Kasumi-1 (cell line): Measurements from ENCODE around the gene CCRL2.
"Not testable (repeated sequence)": the region's sequence is repeated elsewhere in the genome, so short reads cannot be mapped to it uniquely, and the experiment has no call there.

ENCODE experiments used
- DNase-seq, 2 experiments: peaks; one replicate each; lab custom pipeline; 2025; lab: John Stamatoyannopoulos, UW

CCRL2 gene

GRCh38 chr3:46405301-46406019 is 1.6 kb upstream of the CCRL2 start:
- DNase-seq = no peak

GRCh38 chr3:46406443-46406787 is 644 bp upstream of the CCRL2 start:
- DNase-seq = no peak

- DNase-seq = no peak
Measured at GRCh38 chr3:46407970-46408369, 911 bp downstream of the CCRL2 start.

GRCh38 chr3:46408853-46409252 is 1.8 kb downstream of the CCRL2 start:
- no peak for DNase-seq

- no peak for DNase-seq
Measured at GRCh38 chr3:46409739-46410489, 2.9 kb downstream of the CCRL2 start.

- DNase-seq = no peak
Measured at GRCh38 chr3:46410669-46411068, 3.6 kb downstream of the CCRL2 start.

- DNase-seq = no peak
Measured at GRCh38 chr3:46411271-46411670, 4.2 kb downstream of the CCRL2 start.

GRCh38 chr3:46412786-46413298 is 5.8 kb downstream of the CCRL2 start:
- DNase-seq = no peak

- peak; percentile 10 to 12 for DNase-seq
Measured at GRCh38 chr3:46413951-46414350, 6.9 kb downstream of the CCRL2 start.

- no peak for DNase-seq
Measured at GRCh38 chr3:46414739-46415138, 7.7 kb downstream of the CCRL2 start.

- no peak for DNase-seq
Measured at GRCh38 chr3:46416125-46416810, 9.2 kb downstream of the CCRL2 start.

- DNase-seq = no peak
Measured at GRCh38 chr3:46416811-46417510, 9.9 kb downstream of the CCRL2 start.

GRCh38 chr3:46417841-46418611 is 11.0 kb downstream of the CCRL2 start:
- no peak for DNase-seq

- DNase-seq = no peak
Measured at GRCh38 chr3:46419816-46420215, 12.8 kb downstream of the CCRL2 start.

- DNase-seq = no peak
Measured at GRCh38 chr3:46420931-46421330, 13.9 kb downstream of the CCRL2 start.

- DNase-seq = no peak
Measured at GRCh38 chr3:46422617-46423016, 15.6 kb downstream of the CCRL2 start.

- DNase-seq = no peak
Measured at GRCh38 chr3:46423588-46423987, 16.5 kb downstream of the CCRL2 start.

- not testable (repeated sequence) for DNase-seq
Measured at GRCh38 chr3:46426476-46426875, 19.4 kb downstream of the CCRL2 start.

- peak in 1 of 2 experiments; percentile 12 for DNase-seq
Measured at GRCh38 chr3:46427404-46427803, 20.3 kb downstream of the CCRL2 start.

- DNase-seq = no peak
Measured at GRCh38 chr3:46427916-46428833, 21.1 kb downstream of the CCRL2 start.
